Hippocampal formation (tissue), 2 donors: Measurements from ENCODE around the gene EYA4.

Experiments
- DNase-seq, 2 donors: peaks; one replicate each; lab custom pipeline; 2025; lab: John Stamatoyannopoulos, UW

EYA4 gene

DNA sequence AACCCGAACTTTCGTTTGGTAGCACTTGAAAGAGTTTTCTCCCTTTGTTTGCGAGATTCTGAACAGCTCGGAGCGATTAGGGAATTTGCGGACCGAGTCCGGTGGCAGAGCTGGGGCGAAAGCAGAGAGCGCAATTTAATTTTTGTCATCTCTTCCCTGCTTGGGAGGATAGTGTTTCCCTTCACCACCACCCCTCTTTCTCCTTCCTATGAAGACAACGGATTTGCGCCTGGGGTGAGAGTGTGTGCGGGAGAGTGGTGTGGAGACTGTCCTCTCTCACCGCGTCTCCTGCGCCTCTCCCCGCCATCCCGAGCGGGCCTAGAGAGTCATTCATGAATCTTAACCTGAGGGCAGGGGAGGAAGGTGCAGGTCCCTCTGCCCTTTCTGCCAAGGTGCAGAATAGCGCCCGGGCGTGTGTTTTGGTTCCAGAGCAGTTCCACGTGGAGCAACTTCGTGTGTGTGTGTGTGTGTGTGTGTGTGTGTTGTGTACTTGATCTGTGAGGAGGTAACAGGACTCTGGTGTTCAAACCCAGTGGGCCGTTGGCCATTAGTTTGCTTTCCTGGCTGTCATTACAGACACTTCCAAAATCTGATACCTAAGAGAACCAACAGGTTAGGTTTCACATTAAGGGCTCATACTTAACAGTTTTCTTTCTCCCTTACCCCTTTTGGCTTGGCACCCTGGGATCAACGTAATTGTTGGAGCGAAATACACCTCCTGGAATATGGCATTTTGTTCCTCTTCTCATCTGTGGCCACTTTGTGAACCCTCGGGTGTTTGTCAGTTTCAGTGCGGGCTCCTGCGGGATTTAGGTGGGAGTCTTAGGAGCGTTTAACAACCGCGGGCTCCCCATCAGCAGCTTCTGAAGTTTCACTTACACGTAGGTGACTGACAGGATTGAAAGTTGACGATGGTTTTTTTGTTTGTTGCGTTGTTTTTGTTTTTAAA lies 1.8 kb downstream of the EYA4 start:
- no peak for DNase-seq

DNA sequence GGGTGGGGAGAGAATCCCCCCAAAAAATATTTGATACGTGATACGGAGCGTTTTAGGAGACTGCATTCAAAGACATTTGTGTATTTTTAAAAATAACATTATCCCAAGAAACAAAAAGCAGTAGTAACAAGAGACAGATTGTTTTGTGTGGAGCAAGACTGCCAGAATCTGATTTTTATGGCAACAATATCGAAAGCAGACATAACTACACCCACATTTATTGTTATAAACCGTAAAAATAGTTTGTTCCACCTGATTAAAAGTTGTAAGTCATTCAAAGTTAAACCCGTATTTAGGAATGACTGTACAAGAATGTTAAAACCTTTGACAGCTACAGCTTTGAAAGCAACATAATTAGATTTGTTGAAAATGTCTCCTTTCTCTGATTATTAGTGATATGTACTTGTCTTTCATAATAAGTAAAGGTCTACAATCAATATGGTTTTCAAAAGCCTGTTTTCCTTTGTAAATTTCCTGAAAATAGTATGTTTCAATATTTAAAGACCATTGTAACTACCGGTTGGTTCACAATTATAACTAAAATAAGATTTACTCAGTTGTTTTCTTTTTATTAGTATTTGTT lies 2.7 kb downstream of the EYA4 start:
- DNase-seq, result no peak

DNA sequence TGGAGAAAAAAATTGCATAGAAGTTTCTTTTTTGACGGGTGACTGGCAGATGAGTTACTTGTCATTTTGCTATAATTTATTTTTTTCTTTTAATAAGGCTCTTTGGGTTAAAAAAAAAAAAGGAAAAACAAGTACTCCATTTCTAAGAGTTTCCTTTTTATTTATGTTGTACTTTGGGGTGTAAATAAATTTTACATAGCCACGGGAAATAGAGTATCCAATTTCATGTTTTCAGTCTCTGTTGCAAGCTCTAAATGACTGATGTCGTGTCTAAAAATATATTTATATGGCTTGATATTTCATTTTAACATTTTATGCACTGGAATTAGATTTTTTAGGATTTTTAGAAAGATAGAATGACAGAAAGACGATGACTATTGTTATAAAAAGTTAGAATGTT lies 3.4 kb downstream of the EYA4 start:
- no peak for DNase-seq

GRCh38 chr6:133245007-133245406 lies 3.9 kb downstream of the EYA4 start:
- no peak for DNase-seq

DNA sequence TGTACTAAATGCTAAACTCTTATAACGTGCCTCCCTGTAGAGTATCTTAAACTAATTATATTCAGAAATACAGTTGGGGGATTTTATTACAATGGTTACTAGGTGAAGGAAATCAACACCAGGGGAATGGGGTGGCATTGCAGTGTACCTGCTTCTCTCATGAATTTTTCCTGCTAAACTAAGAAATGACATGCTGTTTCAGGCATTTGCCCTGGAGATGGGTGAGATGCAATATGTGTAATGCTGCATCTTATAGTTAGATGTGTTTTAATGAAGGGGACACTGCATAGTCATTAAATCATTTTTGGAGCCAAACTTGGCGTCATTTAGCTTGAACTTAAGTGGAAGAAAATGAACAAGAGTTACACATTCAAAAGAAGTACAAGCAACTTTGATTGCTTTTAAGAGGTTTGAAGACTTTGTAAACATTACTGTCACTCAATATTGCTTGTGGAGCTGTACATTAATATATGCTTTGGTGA lies 4.3 kb downstream of the EYA4 start:
- no peak for DNase-seq

GRCh38 chr6:133247581-133247980 lies 6.4 kb downstream of the EYA4 start:
- no peak for DNase-seq

DNA sequence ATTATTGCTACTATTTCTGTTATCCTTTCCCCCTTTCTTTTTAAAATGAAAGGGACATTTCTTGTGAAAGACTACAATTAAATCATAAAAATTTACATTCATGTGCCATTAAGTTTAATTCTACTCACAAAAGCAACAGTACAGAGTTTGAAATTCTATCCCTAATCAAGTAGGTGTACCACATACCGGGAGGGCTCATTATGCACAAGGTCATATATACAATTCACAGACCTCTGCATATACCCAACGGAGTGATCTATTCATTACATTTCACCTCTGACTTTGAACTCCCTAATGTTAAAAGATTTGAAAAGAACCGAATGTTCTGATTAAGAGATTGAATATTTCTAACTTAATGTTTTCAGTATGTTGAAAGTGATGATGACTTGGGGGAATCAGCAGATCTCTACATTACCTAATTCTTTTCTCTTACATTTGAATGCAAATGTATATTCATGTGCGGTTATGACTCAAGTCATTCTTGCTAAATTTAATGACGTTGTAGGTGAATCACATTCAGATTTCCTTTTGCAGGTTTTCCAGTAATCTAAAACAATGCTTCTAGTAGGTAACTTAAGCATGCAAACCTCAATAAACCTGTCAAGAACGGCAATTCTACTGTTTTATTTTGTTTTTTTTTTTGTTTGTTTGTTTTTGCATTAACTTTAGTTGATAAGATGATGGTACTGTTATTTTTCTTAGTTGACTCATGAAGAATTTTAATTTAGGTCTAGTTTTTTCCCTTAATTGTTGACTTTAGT lies 7.3 kb downstream of the EYA4 start:
- DNase-seq, result no peak

DNA sequence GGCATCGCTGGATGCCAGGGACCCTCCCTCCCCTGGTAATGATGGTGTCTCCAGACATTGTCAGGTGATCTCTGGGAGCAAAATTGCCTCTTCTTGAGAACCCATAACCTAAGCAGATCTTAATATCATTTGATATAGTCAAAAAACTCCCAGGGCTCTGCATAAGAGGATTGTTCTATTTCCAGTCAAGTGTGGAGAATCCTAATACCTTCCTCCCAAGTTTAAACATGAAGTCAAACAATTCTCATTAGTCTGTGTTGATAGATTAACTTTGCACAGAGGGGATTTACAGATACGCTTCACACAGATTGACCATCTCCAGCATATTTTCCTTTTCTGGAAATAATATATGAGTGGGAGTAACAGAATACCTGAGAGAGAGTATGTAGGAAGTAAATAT lies 10.5 kb downstream of the EYA4 start:
- no peak for DNase-seq

DNA sequence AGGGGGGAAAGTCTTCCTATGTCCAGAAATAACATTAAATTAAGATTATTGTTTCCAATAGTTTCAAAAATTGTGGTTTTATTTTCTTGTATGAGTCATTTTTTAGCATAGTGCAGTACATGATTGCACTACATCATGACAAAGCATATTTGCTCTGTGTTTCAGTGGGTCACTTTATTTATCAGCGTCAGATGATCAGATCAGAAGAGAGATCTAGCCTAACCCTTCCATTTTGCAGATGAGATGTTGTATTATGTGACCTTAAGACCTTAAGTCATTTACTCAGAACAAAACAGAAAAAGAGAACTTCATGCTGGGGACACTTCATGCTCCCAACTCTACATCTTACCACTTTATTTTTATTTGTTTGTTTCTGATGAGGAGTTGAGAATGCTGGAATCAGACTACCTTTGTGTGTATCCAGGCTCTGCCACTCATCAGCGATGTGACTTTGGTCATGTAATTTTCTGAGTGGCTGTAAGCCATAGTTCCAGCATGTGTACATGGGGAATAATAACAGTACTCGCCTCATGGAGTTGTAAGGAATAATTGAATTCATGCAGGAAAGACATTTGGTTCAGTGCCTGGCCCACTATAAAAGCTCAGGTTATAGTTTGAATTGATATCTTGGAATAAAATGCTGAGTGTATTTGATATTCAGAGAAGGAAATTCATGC lies 13.5 kb downstream of the EYA4 start:
- no peak for DNase-seq

GRCh38 chr6:133257545-133258105 lies 16.5 kb downstream of the EYA4 start:
- no peak for DNase-seq

- no peak for DNase-seq
Measured at GRCh38 chr6:133259561-133259960, 18.4 kb downstream of the EYA4 start.

GRCh38 chr6:133262804-133263203 lies 21.6 kb downstream of the EYA4 start:
- DNase-seq, result no peak

DNA sequence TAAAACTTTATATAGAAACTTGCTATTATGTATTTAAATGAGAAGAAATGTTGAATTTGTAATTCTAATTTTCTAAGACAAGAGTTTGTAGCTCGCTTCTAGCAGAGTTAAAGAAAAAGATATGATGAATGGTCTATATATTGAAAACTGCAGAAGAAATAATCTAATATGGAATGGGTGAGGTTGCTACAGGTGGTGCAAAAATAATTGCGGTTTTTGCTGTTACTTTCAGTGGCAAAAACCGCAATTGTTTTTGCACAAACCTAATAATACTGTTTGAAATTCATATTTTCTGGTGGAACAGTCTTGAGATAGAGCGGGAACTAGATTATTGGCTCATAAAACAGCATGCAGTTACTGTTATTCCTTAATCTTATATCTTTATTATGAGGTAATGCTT lies 23.9 kb downstream of the EYA4 start:
- no peak for DNase-seq

DNA sequence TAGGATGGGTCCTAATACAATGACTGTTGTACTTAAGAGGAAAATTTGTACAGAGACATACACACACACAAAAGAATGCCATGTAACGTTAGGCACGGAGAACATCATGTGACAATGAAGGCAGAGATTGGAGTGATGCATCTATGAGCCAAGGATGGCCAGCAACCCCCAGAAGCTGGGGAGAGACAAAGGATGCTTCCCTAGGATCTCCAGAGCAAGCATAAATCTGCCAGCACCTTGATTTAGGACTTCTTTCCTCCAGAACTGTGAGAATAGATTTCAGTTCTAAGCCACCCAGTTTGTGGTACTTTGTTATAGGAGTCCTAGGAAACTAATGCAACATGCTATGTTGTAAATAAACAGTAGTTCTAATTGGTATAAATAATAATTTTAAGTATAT lies 25.0 kb downstream of the EYA4 start:
- DNase-seq, result no peak

- no peak for DNase-seq
Measured at GRCh38 chr6:133268621-133269020, 27.5 kb downstream of the EYA4 start.

DNA sequence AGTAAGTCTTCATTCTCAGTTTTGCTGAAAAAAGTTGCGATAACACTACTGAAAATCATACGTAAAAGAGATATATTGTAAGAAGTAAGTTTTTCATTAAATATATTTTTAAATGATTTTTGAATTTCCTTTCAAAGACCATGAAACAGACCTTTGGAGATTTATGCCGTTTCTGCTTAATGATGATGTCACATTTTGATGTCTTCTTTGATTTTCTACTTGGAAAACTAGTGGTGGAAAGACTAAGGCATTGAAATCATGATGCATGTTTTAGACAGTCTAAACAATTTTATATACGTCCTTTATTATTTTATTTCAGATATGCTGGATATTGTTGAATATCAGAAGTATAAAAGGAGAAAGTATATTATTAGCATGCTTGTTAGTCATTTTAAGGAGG lies 33.7 kb downstream of the EYA4 start:
- DNase-seq, result no peak

DNA sequence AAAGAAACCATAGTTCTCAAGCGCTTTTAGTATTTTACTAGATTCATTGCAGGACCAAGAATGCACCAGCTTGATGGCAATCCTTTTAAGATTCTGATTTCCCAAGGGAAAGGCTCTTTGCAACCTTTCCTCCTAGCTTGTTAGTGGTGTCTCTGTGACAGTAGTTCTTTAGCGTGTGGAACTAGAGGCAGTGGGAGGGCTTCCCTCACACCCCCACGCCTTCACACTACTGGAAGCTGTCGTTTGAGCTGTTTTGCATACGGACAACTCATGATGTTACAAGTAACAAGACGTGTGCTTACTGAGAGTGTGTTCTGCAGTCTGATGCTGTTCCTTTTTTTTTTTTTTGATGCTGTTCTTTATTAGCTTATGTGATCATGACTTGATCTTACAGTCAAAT lies 34.1 kb downstream of the EYA4 start:
- no peak for DNase-seq

DNA sequence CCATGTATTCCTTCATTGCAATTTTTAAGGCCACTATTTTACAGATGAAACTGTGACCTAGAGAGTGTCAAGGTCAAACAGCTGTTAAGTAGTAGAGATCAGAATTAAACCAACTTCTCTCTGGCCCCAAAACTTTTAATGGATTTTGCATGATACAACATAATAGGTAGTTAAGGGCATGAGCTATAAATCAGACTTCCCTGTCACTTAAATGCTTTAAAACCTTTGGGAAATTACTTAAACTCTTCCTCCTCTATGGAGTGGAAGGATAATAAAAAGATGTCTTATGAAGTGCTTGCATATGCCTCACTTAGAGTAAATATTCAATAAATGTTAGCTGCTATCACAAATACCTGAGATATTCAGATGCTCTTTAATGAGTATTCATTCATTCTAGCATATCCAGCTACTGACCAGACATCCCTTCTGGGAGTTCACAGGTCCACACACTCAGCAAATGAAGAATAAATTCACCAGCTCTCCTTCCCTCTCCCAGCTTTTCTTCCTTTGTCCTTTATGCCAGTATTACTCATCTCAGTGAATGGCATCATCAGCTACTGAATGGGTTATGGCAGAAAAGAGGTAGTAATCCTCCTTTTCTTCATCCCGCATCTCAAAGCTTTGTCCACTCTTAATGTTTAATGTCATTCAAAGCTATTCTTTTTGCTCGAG lies 36.2 kb downstream of the EYA4 start:
- no peak for DNase-seq

DNA sequence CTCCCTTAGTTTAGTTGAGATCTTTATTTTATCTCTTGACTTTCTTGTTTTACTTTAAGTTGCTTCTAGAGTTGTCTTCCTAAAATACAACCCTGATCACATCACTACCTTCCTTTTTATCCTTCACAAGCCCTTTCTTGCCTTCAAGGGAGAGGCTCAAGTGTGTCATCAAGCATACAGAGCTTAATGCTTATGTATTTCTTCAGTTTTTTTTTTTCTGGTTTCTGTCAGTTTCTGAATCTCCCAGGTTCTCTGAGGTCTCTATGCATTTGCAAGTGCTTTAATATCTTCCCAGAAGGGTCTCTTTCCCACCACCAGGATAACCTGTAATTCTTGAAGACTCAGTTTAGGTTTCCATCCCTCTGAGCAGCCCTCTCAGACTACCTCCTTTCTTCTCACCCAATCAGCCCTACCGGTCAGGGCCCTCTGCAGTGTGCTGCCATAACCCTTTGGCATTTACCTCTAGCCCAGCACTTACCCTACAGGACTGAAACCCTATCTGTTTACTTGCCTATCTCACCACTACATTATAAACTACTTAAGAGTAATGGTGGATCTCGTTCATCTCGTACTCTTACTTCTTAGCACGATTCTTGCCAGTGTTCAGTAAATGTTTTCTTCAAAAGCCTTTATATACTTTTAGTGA lies 36.9 kb downstream of the EYA4 start:
- DNase-seq, result no peak

- DNase-seq, result no peak
Measured at GRCh38 chr6:133286765-133287164, 45.6 kb downstream of the EYA4 start.

- DNase-seq, result no peak
Measured at GRCh38 chr6:133288662-133289061, 47.5 kb downstream of the EYA4 start.
